DND-41 (cell line): Measurements from ENCODE around the gene BPIFB6.

ENCODE experiments used
- ATAC-seq: fragments of 200-7000 bp; cut with Tn5 transposase; 3 replicates; pipeline ENCODE4 v1.9.1; 2021; ENCODE audit warnings: low read depth; ENCODE audit not compliant: insufficient read depth
- DNase-seq: peaks from one replicate; pipeline ENCODE4 v3.0.0-alpha.2; 2020
- H2AFZ ChIP-seq: 2 replicates; pipeline ENCODE4 v1.6.0; 2012; ENCODE audit warnings: low read depth, low read length
- H3K27ac ChIP-seq: 2 replicates; pipeline ENCODE4 v1.5.1; 2012; ENCODE audit warnings: low read length, inconsistent platforms
- H3K27me3 ChIP-seq: fragments of 200-600 bp; sonication (generic); 2 replicates; pipeline ENCODE4 v1.6.0; 2012; ENCODE audit warnings: low read length, mild to moderate bottlenecking, inconsistent platforms; ENCODE audit not compliant: insufficient read depth, poor library complexity
- H3K36me3 ChIP-seq: 2 replicates; pipeline ENCODE4 v1.5.1; 2012; ENCODE audit warnings: low read length, inconsistent platforms; ENCODE audit not compliant: insufficient read depth
- H3K4me1 ChIP-seq: 2 replicates; pipeline ENCODE4 v1.5.1; 2012; ENCODE audit warnings: mild to moderate bottlenecking, low read length; ENCODE audit not compliant: insufficient read depth
- H3K4me2 ChIP-seq: 2 replicates; pipeline ENCODE4 v1.6.0; 2012; ENCODE audit warnings: mild to moderate bottlenecking, moderate library complexity, low read length, inconsistent platforms; ENCODE audit not compliant: insufficient read depth
- H3K4me3 ChIP-seq, 2 experiments: fragments of 200-600 bp in 1 of 2; shearing (Covaris generic) in 1 of 2; 2 replicates each; pipeline ENCODE4 v1.5.1; 2012 to 2016; ENCODE audit warnings: inconsistent platforms in 2 of 2, low read length in 2 of 2, mild to moderate bottlenecking in 2 of 2, low read depth in 1 of 2, moderate library complexity in 1 of 2
- H3K79me2 ChIP-seq: 2 replicates; pipeline ENCODE4 v1.6.0; 2012; ENCODE audit warnings: low read length, inconsistent platforms; ENCODE audit not compliant: insufficient read depth
- H3K9ac ChIP-seq: 2 replicates; pipeline ENCODE4 v1.6.0; 2012; ENCODE audit warnings: low read depth, mild to moderate bottlenecking, inconsistent platforms, low read length, moderate library complexity
- H3K9me3 ChIP-seq: 2 replicates; pipeline ENCODE4 v1.5.1; 2012; ENCODE audit warnings: low read length, moderate library complexity, mild to moderate bottlenecking, inconsistent platforms; ENCODE audit not compliant: insufficient read depth, severe bottlenecking
- H4K20me1 ChIP-seq: 2 replicates; pipeline ENCODE4 v1.6.0; 2012; ENCODE audit warnings: low read length; ENCODE audit not compliant: insufficient read depth
- CTCF ChIP-seq: IDR thresholded peaks from 2 replicates; pipeline ENCODE4 v1.5.1; 2012; ENCODE audit warnings: borderline replicate concordance, low read length, moderate library complexity, mild to moderate bottlenecking; ENCODE audit not compliant: poor library complexity, severe bottlenecking; ENCODE audit errors: extremely low read depth
- EZH2 ChIP-seq: IDR thresholded peaks from 3 replicates; pipeline ENCODE4 v1.6.1; 2012; ENCODE audit warnings: borderline replicate concordance, low read depth, mild to moderate bottlenecking, moderate library complexity, low read length, inconsistent platforms; ENCODE audit not compliant: severe bottlenecking

BPIFB6 gene

GRCh38 chr20:33012327-33013189, 18.9 kb upstream of the BPIFB6 start:
- H2AFZ ChIP-seq = no peak overlapping the region
- DNase-seq (no peak), ATAC-seq (no peak)
- no peaks in the 10 kb centered on the region for H3K9me3 ChIP-seq
- H3K27ac ChIP-seq = no peak overlapping the region
- TF ChIP-seq EZH2 (no peak), CTCF (no peak)
- H4K20me1 ChIP-seq = no peaks in the 10 kb centered on the region
- H3K36me3 ChIP-seq = no peaks in the 10 kb centered on the region
- no peak overlapping the region for H3K9ac ChIP-seq
- no peaks in the 10 kb centered on the region for H3K27me3 ChIP-seq
- no peak overlapping the region for H3K4me2 ChIP-seq
- no peak overlapping the region for H3K4me3 ChIP-seq
- H3K79me2 ChIP-seq = no peaks in the 10 kb centered on the region
- no peaks in the 10 kb centered on the region for H3K4me1 ChIP-seq

- DNase-seq (no peak), ATAC-seq (no peak)
- Histone ChIP-seq H3K27ac (no peak overlapping the region), H3K9me3 (no peaks in the 10 kb centered on the region), H3K9ac (no peak overlapping the region), H2AFZ (no peak overlapping the region), H3K4me2 (no peak overlapping the region), H4K20me1 (no peaks in the 10 kb centered on the region), H3K27me3 (no peaks in the 10 kb centered on the region), H3K36me3 (no peaks in the 10 kb centered on the region), H3K4me3 (no peak overlapping the region), H3K79me2 (no peaks in the 10 kb centered on the region), H3K4me1 (no peaks in the 10 kb centered on the region)
- TF ChIP-seq EZH2 = no peak
- no peak for TF ChIP-seq CTCF
These were observed 17.6 kb upstream of the BPIFB6 start for GRCh38 chr20:33013701-33014326.

- Histone ChIP-seq H3K4me1 (no peaks in the 10 kb centered on the region), H3K9ac (no peak overlapping the region), H2AFZ (no peak overlapping the region), H3K4me3 (no peak overlapping the region), H3K36me3 (no peaks in the 10 kb centered on the region), H3K4me2 (no peak overlapping the region), H3K9me3 (no peaks in the 10 kb centered on the region), H3K27ac (no peak overlapping the region), H3K79me2 (no peaks in the 10 kb centered on the region), H4K20me1 (no peaks in the 10 kb centered on the region), H3K27me3 (no peaks in the 10 kb centered on the region)
- TF ChIP-seq EZH2 (no peak), CTCF (no peak)
- DNase-seq = no peak
- no peak for ATAC-seq
These were observed 16.9 kb upstream of the BPIFB6 start for GRCh38 chr20:33014336-33015113.
